Effector memory CD4-positive, alpha-beta T cell (primary cell): ENCODE measurements around the gene ZFP62.

Source experiments
- DNase-seq, 3 donors: peaks; one replicate each; pipeline ENCODE4 v3.0.0-alpha.2; 2020
- H3K27ac ChIP-seq: 2 replicates; pipeline ENCODE4 v1.7.0; 2013; ENCODE audit warnings: mild to moderate bottlenecking, low read length, moderate library complexity; ENCODE audit not compliant: insufficient read depth, poor library complexity, severe bottlenecking
- H3K27me3 ChIP-seq: replicated peaks from 2 replicates; pipeline ENCODE4 v1.7.0; 2013; ENCODE audit warnings: mild to moderate bottlenecking, low read length; ENCODE audit not compliant: insufficient read depth, control insufficient read depth, poor library complexity, severe bottlenecking
- H3K36me3 ChIP-seq: 2 replicates; pipeline ENCODE4 v1.7.0; 2013; ENCODE audit warnings: mild to moderate bottlenecking, low read length, moderate library complexity; ENCODE audit not compliant: control insufficient read depth, insufficient read depth
- H3K4me1 ChIP-seq: 2 replicates; pipeline ENCODE4 v1.7.0; 2013; ENCODE audit warnings: low read length, mild to moderate bottlenecking; ENCODE audit not compliant: control insufficient read depth, insufficient read depth, poor library complexity, severe bottlenecking
- H3K4me3 ChIP-seq: 2 replicates; pipeline ENCODE4 v1.7.0; 2013; ENCODE audit warnings: low read length, low read depth, mild to moderate bottlenecking; ENCODE audit not compliant: insufficient read depth, poor library complexity, severe bottlenecking
- H3K9me3 ChIP-seq: 2 replicates; pipeline ENCODE4 v1.7.0; 2013; ENCODE audit warnings: mild to moderate bottlenecking, low read length, moderate library complexity; ENCODE audit not compliant: control insufficient read depth

ZFP62 gene

GRCh38 chr5:180868960-180869359 lies 7.9 kb upstream of the ZFP62 start:
- DNase-seq = peak; percentile 14 to 40 (median 31)

GRCh38 chr5:180866985-180867384 lies 5.9 kb upstream of the ZFP62 start:
- no peak for DNase-seq

More at GRCh38 chr5:180868960-180869359, 7.9 kb upstream of the ZFP62 start:
- H3K9me3 ChIP-seq = no peaks in the 10 kb centered on the region
- no peaks in the 10 kb centered on the region for H3K27me3 ChIP-seq
- no peak overlapping the region for H3K4me3 ChIP-seq
- H3K27ac ChIP-seq = no peak overlapping the region
- H3K4me1 ChIP-seq = peaks cover 3% of the 10 kb centered on the region
- no peaks in the 10 kb centered on the region for H3K36me3 ChIP-seq

DNA sequence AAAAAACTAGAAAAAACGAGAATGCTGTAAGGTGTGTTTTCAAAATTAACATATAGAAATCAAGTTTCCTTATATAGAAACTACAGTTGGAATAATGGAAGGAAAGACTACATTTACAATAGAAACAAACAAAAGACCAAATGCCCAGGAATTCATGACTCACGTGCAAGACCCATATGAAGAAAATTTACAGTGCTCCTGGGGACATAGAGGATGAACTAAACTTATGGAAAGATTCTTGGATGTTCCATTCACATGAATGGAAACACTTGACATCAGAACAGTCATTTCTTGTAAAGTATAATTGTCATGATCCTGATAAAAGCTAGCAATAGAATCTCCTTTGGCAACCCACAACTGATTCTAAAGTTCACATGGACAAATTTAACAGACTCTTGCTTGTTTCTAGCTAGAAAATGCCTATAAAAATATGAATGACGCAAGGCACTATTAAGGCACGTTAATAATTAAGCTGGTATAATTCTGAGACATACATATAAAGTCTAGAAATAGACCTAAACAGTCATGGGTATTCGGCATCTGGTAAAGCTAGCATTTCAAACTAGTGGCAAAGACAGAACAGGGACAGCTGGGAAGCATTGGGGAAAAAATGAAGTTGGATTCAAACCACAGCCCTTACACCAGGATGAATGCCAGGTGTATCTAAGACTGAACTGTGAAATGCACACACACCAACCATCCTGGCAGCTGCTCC lies 5.1 kb upstream of the ZFP62 start:
- no peaks in the 10 kb centered on the region for H3K9me3 ChIP-seq
- H3K27ac ChIP-seq = no peak overlapping the region
- no peaks in the 10 kb centered on the region for H3K36me3 ChIP-seq
- H3K27me3 ChIP-seq = no peaks in the 10 kb centered on the region
- H3K4me3 ChIP-seq = no peak overlapping the region
- DNase-seq = no peak
- H3K4me1 ChIP-seq = peaks cover 6% of the 10 kb centered on the region

More at GRCh38 chr5:180866985-180867384, 5.9 kb upstream of the ZFP62 start:
- H3K27ac ChIP-seq = no peak overlapping the region
- no peaks in the 10 kb centered on the region for H3K27me3 ChIP-seq
- no peaks in the 10 kb centered on the region for H3K9me3 ChIP-seq
- no peaks in the 10 kb centered on the region for H3K36me3 ChIP-seq
- H3K4me1 ChIP-seq = no peaks in the 10 kb centered on the region
- H3K4me3 ChIP-seq = no peak overlapping the region

GRCh38 chr5:180862645-180863044 lies 1.6 kb upstream of the ZFP62 start:
- Histone ChIP-seq H3K27ac (no peak overlapping the region), H3K27me3 (no peaks in the 10 kb centered on the region), H3K4me1 (peaks cover 6% of the 10 kb centered on the region), H3K9me3 (no peaks in the 10 kb centered on the region), H3K36me3 (peaks cover 4% of the 10 kb centered on the region), H3K4me3 (no peak overlapping the region)
- no peak for DNase-seq

- Histone ChIP-seq H3K9me3 (no peaks in the 10 kb centered on the region), H3K36me3 (peaks cover 9% of the 10 kb centered on the region), H3K4me1 (peaks cover 6% of the 10 kb centered on the region), H3K4me3 (peak overlapping the region; percentile 70), H3K27me3 (no peaks in the 10 kb centered on the region), H3K27ac (peak overlapping the region; percentile 79)
- DNase-seq = peak in 2 of 3 donors; percentile 24 to 42
Measured at GRCh38 chr5:180860273-180860886, 696 bp downstream of the ZFP62 start.

DNA sequence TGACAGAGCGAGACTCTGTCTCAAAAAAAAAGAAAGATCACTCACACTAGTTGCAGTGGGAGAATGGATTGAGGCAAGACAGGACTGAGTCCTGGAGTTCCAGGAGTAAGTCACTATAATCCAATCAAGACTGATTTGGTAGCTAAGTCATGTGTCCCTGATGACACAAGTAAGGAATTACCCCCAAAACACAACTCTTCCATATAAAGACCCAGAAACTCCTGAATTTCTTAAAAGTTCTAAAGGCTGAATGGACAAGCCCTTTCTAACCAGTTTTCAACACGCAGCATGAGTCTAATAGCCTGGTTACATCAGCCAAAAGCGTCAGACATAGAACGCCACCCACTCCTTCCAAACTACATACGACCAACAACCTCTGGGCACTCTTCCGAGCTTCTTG lies 2.5 kb downstream of the ZFP62 start:
- Histone ChIP-seq H3K36me3 (peaks cover 9% of the 10 kb centered on the region), H3K27ac (no peak overlapping the region), H3K4me3 (no peak overlapping the region), H3K4me1 (peaks cover 6% of the 10 kb centered on the region), H3K9me3 (no peaks in the 10 kb centered on the region), H3K27me3 (no peaks in the 10 kb centered on the region)
- no peak for DNase-seq

DNA sequence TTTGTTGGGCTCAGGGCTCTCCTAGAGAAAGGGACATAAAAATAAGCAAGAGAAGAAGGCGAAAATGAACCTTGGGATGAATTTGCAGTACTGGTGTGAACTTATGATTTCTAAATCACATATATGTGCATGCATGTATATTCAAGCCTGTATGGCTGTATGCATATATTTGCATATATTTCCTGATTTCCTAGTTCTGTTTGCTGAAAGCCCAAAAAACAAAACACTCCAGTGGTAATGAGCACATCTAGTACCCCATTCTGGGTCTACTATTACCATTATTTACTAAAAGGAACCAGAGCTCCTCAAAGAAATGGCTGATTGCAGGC lies 7.3 kb downstream of the ZFP62 start:
- no peaks in the 10 kb centered on the region for H3K9me3 ChIP-seq
- H3K4me3 ChIP-seq = no peak overlapping the region
- H3K27ac ChIP-seq = no peak overlapping the region
- H3K36me3 ChIP-seq = peaks cover 33% of the 10 kb centered on the region
- no peak for DNase-seq
- no peaks in the 10 kb centered on the region for H3K27me3 ChIP-seq
- H3K4me1 ChIP-seq = no peaks in the 10 kb centered on the region

DNA sequence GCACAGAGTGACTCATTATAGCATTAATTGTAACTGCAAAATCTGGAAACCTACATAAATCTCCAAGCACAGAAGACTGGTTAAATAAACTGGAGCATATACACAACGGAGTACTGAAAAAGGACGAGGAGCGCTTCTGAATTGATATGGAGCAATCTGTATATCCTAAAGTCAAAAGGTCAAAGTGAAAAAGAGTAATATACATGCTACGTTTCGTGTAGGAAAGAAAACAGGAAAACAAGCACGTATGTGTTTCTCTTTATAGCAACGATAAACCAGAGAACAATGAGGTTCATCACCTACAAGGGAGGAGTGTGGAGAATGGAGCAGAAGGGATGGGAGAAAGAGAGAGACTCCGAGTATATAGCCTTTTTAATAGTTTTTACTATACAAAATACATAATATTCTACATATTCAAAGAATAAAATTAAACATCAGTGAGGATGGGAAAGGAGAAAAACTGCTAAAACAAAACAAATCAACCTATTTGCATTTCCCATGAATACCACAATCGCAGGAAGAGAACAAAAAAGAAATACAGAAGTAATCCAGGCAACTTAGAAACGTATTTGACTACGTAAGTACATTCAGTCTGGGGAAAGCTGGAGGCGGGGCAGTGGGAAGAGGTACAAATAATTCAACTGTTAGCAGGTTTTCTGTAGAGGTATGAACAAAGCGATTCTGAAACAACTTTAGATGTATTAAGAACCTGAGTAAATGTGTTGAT lies 7.8 kb downstream of the ZFP62 start:
- H3K9me3 ChIP-seq = no peaks in the 10 kb centered on the region
- H3K27me3 ChIP-seq = no peaks in the 10 kb centered on the region
- no peak overlapping the region for H3K27ac ChIP-seq
- H3K36me3 ChIP-seq = peaks cover 31% of the 10 kb centered on the region
- no peak overlapping the region for H3K4me3 ChIP-seq
- no peak for DNase-seq
- no peaks in the 10 kb centered on the region for H3K4me1 ChIP-seq

DNA sequence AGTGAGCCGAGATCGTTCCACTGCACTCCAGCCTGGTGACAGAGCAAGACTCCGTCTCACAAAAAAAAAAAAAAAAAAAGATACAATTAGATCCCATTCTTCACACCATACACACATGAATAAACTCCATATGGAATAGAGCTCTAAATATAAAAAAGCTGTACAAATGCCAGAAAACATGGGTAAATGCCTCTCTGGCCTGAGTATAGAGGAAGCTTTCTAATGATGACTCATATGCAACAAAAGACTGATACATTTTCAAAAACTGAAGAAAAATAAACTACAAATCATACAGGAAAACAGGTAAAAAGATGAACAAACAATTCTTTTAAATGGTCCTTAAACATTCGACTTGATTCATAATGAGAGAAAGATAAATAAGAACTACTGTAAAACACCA lies 8.6 kb downstream of the ZFP62 start:
- H3K4me3 ChIP-seq = no peak overlapping the region
- H3K36me3 ChIP-seq = peaks cover 36% of the 10 kb centered on the region

More for the DNA sequence above, 8.6 kb downstream of the ZFP62 start:
- no peak overlapping the region for H3K27ac ChIP-seq
- no peak for DNase-seq
- H3K4me1 ChIP-seq = no peaks in the 10 kb centered on the region
- H3K27me3 ChIP-seq = no peaks in the 10 kb centered on the region
- H3K9me3 ChIP-seq = no peaks in the 10 kb centered on the region
